Measurements from ENCODE around the gene HERC4. TPM values are rescaled to one million over a fixed set of nuclear protein-coding genes. Genes with fewer than 3 reads are reported as not detected.

The HERC4 gene, protein sequence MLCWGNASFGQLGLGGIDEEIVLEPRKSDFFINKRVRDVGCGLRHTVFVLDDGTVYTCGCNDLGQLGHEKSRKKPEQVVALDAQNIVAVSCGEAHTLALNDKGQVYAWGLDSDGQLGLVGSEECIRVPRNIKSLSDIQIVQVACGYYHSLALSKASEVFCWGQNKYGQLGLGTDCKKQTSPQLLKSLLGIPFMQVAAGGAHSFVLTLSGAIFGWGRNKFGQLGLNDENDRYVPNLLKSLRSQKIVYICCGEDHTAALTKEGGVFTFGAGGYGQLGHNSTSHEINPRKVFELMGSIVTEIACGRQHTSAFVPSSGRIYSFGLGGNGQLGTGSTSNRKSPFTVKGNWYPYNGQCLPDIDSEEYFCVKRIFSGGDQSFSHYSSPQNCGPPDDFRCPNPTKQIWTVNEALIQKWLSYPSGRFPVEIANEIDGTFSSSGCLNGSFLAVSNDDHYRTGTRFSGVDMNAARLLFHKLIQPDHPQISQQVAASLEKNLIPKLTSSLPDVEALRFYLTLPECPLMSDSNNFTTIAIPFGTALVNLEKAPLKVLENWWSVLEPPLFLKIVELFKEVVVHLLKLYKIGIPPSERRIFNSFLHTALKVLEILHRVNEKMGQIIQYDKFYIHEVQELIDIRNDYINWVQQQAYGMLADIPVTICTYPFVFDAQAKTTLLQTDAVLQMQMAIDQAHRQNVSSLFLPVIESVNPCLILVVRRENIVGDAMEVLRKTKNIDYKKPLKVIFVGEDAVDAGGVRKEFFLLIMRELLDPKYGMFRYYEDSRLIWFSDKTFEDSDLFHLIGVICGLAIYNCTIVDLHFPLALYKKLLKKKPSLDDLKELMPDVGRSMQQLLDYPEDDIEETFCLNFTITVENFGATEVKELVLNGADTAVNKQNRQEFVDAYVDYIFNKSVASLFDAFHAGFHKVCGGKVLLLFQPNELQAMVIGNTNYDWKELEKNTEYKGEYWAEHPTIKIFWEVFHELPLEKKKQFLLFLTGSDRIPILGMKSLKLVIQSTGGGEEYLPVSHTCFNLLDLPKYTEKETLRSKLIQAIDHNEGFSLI
- total RNA-seq, result 10 to 100 TPM; 16.5 to 22.8 (median 20.3) TPM

DNA sequence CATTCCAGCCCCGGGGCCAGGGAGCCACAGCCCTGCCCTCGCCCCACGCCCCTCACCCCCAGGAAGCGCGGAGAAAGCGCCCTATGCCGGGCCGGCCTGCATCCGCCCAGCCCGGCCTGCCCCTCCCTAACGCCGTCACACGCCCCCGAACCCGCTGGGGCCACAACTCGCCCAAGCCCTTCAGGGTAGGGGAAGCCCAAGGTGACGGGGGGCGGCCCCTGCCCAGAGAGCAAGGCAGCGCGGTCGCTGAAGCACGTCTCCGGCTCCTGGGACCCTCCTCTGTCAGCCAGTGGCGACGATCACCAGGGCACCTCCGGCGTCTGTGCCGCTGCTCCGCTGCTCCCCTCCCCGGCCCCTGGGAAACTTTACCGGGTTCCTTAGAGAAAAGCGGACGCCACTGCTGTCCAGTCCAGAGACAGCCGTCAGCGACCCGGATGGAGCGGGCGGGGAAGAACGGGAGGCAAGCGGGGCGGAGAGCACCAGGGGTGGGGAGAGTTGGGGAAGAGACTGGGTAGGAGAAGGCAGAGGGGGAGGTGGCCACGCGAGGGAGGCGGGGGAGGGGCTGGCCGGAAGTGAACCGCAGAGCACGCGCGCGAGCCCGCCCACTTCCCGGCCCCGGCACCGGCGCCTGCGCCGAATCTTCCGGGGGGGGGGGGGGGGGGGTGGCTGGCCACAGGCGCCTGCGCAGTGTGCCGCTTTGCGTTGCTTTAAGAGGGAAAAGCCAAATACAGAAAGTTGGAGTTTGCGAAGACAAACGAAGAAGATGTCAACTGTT, at the start of gene HERC4:
Gene HERC4, minus strand, starts transcription at position 509 of the 775 bp plus-strand sequence. CDS start 2,175 bp downstream, outside the sequence.
- Mint-ChIP-seq H3K27me3 (ENCODE audit: low read depth) (no peaks in the 10 kb centered on the region), H3K9me3 (no peaks in the 10 kb centered on the region), H3K4me3 (peak within 1 kb of the TSS; percentile 92), H3K4me1 (ENCODE audit: low read depth) (peaks cover 36% of the 10 kb centered on the region), H3K36me3 (ENCODE audit: insufficient read depth) (peaks cover 6% of the 10 kb centered on the region)
- ATAC-seq (peak; percentile 88 to 89), DNase-seq (peak; percentile 88)

DNA sequence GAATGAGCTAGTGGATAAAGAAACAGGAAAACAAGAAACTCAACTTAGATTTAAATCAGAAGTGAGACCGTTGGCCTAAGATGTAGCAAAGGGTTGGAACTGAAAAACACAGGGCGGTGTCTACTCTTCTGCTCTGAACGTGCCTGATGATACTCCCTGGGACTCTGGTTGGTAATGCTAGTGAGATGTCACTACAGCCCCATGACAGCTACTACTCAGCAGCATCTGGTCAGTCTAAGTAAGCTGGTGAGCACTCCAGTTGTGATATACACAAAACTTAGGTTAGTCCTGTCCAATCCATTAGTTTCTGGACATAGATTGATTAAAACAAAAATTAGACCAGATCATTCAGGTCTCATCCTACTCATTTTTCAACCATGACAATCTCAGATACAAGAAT, 49.6 kb upstream of the HERC4 start:
- no peaks in the 10 kb centered on the region for H3K9me3 Mint-ChIP-seq
- no peak for ATAC-seq
- no peaks in the 10 kb centered on the region for H3K36me3 Mint-ChIP-seq (ENCODE audit: insufficient read depth)
- H3K4me1 Mint-ChIP-seq (ENCODE audit: low read depth), result no peaks in the 10 kb centered on the region
- H3K4me3 Mint-ChIP-seq, result no peak overlapping the region
- peaks cover 3% of the 10 kb centered on the region for H3K27me3 Mint-ChIP-seq (ENCODE audit: low read depth)
- DNase-seq, result no peak

DNA sequence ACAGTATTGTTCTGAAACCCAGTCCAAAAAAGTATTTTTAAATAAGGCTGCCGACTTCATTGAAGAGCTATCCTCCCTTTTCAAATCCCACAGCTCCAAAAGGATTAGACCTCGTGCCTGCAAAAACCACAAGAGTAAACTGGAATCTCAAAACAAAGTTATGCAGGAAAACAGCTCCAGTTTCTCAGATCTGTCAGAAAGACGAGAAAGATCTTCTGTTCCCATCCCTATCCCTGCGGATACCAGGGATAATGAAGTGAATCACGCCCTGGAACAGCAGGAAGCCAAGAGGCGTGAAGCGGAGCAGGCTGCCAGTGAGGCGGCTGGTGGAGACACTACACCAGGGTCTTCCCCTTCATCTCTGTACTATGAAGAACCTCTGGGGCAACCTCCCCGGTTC, 46.8 kb upstream of the HERC4 start:
- Mint-ChIP-seq H3K36me3 (ENCODE audit: insufficient read depth) (no peaks in the 10 kb centered on the region), H3K4me1 (ENCODE audit: low read depth) (peaks cover 3% of the 10 kb centered on the region)

DNA sequence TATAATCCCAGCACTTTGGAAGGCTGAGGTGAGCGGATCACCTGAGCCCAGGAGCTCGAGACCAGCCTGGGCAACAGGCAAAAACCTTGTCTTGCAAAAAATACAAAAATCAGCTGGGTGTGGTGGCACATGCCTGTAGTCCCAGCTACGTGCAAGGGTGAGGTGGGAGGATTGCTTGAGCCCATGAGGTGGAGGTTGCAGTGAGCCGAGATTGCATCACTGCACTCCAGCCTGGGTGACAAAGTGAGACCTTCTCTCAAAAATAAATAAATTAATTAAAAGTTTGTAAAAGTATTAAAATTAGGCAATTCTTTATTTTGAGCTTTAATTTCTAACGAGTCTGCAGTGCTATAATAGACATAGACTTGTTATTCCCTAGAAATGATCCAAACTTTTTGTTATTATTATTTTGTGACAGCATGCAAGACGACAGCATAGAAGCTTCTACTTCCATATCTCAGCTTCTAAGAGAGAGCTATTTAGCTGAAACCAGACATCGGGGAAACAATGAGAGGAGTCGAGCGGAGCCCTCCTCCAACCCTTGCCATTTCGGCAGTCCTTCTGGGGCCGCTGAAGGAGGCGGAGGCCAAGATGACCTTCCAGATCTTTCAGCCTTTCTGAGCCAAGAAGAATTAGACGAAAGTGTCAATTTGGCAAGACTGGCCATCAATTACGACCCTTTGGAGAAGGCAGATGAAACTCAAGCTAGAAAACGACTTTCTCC, 46.1 kb upstream of the HERC4 start:
- H3K36me3 Mint-ChIP-seq (ENCODE audit: insufficient read depth), result no peaks in the 10 kb centered on the region
- H3K4me1 Mint-ChIP-seq (ENCODE audit: low read depth), result peaks cover 3% of the 10 kb centered on the region
- DNase-seq (no peak), ATAC-seq (no peak)
- H3K27me3 Mint-ChIP-seq (ENCODE audit: low read depth), result peaks cover 3% of the 10 kb centered on the region
- no peaks in the 10 kb centered on the region for H3K9me3 Mint-ChIP-seq
- H3K4me3 Mint-ChIP-seq, result no peak overlapping the region

More for the DNA sequence above, 46.8 kb upstream of the HERC4 start:
- DNase-seq, result no peak
- Mint-ChIP-seq H3K4me3 (no peak overlapping the region), H3K27me3 (ENCODE audit: low read depth) (peaks cover 3% of the 10 kb centered on the region), H3K9me3 (no peaks in the 10 kb centered on the region)
- ATAC-seq, result no peak

DNA sequence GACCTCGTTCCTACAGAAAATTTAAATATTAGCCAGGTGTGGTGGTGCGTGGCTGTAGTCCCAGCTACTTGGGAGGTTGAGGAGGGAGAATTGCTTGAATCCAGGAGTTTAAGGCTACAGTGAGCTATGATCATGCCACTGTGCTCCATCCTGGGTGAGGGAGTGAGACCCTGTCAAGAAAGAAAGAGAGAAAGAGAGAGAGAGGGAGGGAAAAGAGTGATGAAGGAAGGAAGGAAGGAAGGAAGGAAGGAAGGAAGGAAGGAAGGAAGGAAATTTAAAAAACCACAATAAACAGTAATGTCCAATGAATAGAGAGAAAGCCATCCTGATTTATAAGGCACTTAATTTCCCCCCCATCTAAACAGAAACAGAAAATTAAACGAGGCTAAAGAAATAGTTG, 43.6 kb upstream of the HERC4 start:
- no peak overlapping the region for H3K4me3 Mint-ChIP-seq
- H3K9me3 Mint-ChIP-seq, result no peaks in the 10 kb centered on the region
- DNase-seq (no peak), ATAC-seq (no peak)
- peaks cover 3% of the 10 kb centered on the region for H3K4me1 Mint-ChIP-seq (ENCODE audit: low read depth)
- H3K27me3 Mint-ChIP-seq (ENCODE audit: low read depth), result peaks cover 6% of the 10 kb centered on the region
- no peaks in the 10 kb centered on the region for H3K36me3 Mint-ChIP-seq (ENCODE audit: insufficient read depth)

DNA sequence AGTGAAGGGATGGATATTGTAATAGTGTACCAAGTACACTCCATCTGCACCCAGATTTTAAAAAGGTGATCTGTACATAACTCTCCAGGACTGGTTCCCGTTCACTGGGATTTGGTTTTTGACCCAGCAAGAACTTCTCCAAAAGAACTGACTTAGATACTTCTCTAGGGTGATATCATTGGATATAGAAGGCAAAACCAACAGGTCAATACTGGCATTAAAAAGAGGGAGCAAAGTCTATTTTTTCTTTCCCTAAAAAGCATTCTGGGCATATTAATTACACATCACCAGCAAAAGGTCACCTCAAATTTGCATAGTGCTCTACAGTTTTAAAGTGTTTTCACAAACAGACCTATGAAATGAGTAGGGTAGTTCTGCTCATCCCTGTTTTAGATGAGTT, 37.8 kb upstream of the HERC4 start:
- Mint-ChIP-seq H3K9me3 (no peaks in the 10 kb centered on the region), H3K36me3 (ENCODE audit: insufficient read depth) (no peaks in the 10 kb centered on the region), H3K4me3 (no peak overlapping the region), H3K4me1 (ENCODE audit: low read depth) (no peaks in the 10 kb centered on the region), H3K27me3 (ENCODE audit: low read depth) (peaks cover 3% of the 10 kb centered on the region)
- ATAC-seq (no peak), DNase-seq (no peak)

DNA sequence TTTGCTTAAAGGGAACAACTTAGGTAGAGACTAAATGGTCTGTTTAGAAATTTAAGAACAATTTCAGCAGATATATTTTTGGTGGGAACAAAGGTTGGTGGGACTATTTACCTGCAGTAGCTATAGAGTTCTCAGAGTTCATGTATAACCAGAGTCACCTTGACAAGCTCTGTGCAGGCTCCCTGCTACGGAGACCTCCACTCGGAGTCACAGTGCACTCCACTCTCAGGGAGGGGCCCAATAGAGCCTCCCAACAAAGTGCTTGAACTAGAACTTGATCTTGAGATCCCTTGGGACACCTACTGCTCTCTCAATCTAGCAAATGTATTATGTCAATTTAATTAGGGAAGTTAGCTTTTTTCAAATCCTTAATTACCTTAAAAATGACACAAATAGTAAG, 36.5 kb upstream of the HERC4 start:
- ATAC-seq (no peak), DNase-seq (no peak)
- H3K4me3 Mint-ChIP-seq, result no peak overlapping the region
- H3K4me1 Mint-ChIP-seq (ENCODE audit: low read depth), result no peaks in the 10 kb centered on the region
- no peaks in the 10 kb centered on the region for H3K9me3 Mint-ChIP-seq
- H3K27me3 Mint-ChIP-seq (ENCODE audit: low read depth), result peaks cover 6% of the 10 kb centered on the region
- H3K36me3 Mint-ChIP-seq (ENCODE audit: insufficient read depth), result no peaks in the 10 kb centered on the region

DNA sequence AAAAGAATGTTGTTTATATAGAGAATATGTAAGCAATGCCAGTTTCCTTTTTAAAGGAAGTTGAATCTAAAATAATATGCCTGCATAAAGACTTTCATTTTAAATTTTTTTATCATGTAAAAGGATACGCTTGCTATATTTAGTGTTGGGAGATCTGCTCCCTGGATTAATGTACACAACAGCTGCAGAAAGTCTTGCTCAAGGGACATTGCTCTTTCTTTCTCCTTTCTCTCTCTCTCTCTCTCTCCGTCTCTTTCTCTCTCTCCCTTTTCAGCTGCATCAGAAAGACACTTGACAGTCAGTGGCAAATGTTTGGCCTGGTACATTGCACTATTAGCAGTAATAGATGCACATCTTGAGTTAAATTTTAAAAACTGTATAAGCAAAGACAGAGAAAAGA, 34.9 kb upstream of the HERC4 start:
- DNase-seq (no peak), ATAC-seq (no peak)
- H3K4me3 Mint-ChIP-seq, result no peak overlapping the region
- no peaks in the 10 kb centered on the region for H3K36me3 Mint-ChIP-seq (ENCODE audit: insufficient read depth)
- peaks cover 3% of the 10 kb centered on the region for H3K27me3 Mint-ChIP-seq (ENCODE audit: low read depth)
- no peaks in the 10 kb centered on the region for H3K4me1 Mint-ChIP-seq (ENCODE audit: low read depth)
- no peaks in the 10 kb centered on the region for H3K9me3 Mint-ChIP-seq

DNA sequence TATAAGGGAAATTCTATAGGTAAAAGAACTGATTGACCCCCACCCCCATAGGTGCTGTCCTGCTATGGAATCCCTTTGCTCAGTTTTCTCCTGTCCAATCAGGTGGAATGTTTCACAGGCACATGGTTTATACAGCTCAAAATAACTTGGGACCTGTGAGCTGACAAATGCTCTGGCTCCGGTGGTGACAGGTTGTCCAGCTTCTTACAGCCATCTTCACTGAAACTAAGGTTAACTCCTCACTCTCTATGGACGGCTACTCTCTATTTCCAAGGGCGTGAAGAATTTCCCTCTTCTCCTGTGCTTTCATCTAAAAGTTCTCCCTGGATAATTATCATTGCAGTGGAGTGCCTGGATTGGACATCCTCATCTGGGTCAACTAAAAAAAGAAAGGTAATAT, 34.2 kb upstream of the HERC4 start, which contains the start of gene MYPN:
Gene MYPN, plus strand, starts transcription at position 158 of the 400 bp plus-strand sequence. CDS start 11,951 bp downstream, outside the sequence.
- Mint-ChIP-seq H3K27me3 (ENCODE audit: low read depth) (peaks cover 3% of the 10 kb centered on the region), H3K4me1 (ENCODE audit: low read depth) (no peaks in the 10 kb centered on the region), H3K9me3 (no peaks in the 10 kb centered on the region), H3K4me3 (no peak within 1 kb of the TSS), H3K36me3 (ENCODE audit: insufficient read depth) (no peaks in the 10 kb centered on the region)
- ATAC-seq, result no peak
- no peak for DNase-seq

DNA sequence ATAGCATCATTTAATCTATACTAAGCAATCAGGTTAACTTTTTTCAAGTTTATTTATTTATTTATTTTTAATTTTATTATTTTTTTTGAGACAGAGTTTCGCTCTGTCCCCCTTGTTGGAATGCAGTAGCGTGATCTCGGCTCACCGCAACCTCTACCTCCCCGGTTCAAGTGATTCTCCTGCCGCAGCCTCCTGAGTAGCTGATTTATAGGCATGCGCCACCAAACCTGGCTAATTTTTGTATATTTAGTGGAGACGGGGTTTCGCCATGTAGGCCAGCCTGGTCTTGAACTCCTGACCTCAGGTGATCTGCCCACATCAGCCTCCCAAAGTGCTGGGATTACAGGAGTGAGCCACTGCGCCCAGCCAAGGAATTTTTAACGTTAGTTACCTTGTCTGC, 33.6 kb upstream of the HERC4 start:
- ATAC-seq, result no peak
- H3K36me3 Mint-ChIP-seq (ENCODE audit: insufficient read depth), result no peaks in the 10 kb centered on the region
- no peak for DNase-seq
- H3K4me3 Mint-ChIP-seq, result no peak overlapping the region
- peaks cover 3% of the 10 kb centered on the region for H3K27me3 Mint-ChIP-seq (ENCODE audit: low read depth)
- no peaks in the 10 kb centered on the region for H3K9me3 Mint-ChIP-seq
- H3K4me1 Mint-ChIP-seq (ENCODE audit: low read depth), result no peaks in the 10 kb centered on the region

DNA sequence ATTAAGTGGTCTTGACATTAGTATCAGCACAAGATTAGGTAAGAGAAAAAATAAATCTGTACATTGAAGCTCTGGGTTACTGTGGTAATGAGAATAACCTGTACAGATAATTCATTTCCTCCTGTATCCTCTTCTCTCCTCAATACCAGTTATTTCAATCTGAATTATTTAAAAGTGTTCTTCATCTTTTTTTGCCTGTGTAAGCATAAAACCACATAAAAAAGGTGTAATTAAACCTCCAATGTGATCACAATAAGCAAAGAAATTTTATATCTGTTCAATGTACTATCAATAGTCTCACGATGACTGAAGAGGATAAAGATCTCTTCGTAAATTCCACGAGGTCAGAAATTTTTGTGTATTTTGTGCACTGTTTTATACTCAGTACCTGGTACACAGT, 33.0 kb upstream of the HERC4 start:
- Mint-ChIP-seq H3K36me3 (ENCODE audit: insufficient read depth) (no peaks in the 10 kb centered on the region), H3K27me3 (ENCODE audit: low read depth) (peaks cover 3% of the 10 kb centered on the region), H3K9me3 (no peaks in the 10 kb centered on the region), H3K4me3 (no peak overlapping the region), H3K4me1 (ENCODE audit: low read depth) (no peaks in the 10 kb centered on the region)
- no peak for ATAC-seq
- DNase-seq, result no peak

DNA sequence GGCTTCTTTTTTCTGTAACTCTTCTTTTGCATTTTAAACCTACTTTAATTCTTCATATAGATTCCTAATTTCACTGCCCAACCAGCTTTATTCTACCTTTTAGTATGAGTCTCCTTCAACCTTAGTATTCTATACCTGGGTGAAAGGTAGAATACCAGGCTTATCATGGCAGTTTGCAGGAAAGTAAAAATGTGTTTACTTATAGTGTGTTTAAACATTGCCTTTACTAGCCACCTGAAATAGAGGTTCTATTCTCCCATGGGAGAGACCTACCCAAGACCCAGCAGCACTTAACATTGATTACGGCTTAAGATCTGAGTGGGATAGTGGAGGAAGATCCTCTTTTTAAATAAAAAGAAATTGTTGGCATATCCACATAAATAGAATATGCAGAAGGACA, 32.6 kb upstream of the HERC4 start:
- no peaks in the 10 kb centered on the region for H3K9me3 Mint-ChIP-seq
- peaks cover 3% of the 10 kb centered on the region for H3K27me3 Mint-ChIP-seq (ENCODE audit: low read depth)
- no peaks in the 10 kb centered on the region for H3K4me1 Mint-ChIP-seq (ENCODE audit: low read depth)
- ATAC-seq, result no peak
- DNase-seq, result no peak
- no peak overlapping the region for H3K4me3 Mint-ChIP-seq
- no peaks in the 10 kb centered on the region for H3K36me3 Mint-ChIP-seq (ENCODE audit: insufficient read depth)

DNA sequence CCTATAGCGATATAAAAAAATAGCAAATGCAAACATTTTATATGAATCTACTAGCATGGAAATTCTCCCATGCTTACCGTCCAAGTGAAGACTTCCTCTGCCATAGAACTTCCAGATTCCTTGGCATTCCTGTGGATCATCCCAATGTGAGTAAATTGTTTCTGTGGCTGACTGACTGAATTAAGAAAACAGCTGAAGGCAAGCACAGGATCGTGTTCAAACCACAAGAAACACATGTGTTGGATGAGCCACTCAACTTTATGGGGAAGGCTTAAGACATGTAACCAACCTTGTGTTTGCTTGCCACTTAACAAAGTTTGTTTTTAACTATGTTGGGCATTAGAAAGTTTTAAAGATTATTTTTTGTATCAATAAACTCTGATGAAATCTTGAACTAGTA, 31.6 kb upstream of the HERC4 start:
- Mint-ChIP-seq H3K27me3 (ENCODE audit: low read depth) (peaks cover 3% of the 10 kb centered on the region), H3K4me3 (no peak overlapping the region), H3K36me3 (ENCODE audit: insufficient read depth) (no peaks in the 10 kb centered on the region), H3K4me1 (ENCODE audit: low read depth) (no peaks in the 10 kb centered on the region), H3K9me3 (no peaks in the 10 kb centered on the region)
- no peak for DNase-seq
- ATAC-seq, result no peak
